Keratinocyte (primary cell): ENCODE results near the gene NALCN.

Experiments used
- EZH2 ChIP-seq: IDR thresholded peaks from one replicate; pipeline ENCODE4 v1.6.1; 2012; ENCODE audit warnings: inconsistent platforms, mild to moderate bottlenecking, low read length, moderate library complexity
- TF ChIP-seq, protein P1 (sequence below), 3 experiments: IDR thresholded peaks in 1 of 3; conservative IDR thresholded peaks in 1 of 3; optimal IDR thresholded peaks in 1 of 3; 2 replicates in 2 of 3; 3 replicates in 1 of 3; pipeline versions ENCODE3 to v1.5.1; 2011; ENCODE audit warnings: low read length in 3 of 3, mild to moderate bottlenecking in 3 of 3, moderate library complexity in 2 of 3, control low read depth in 1 of 3, inconsistent platforms in 1 of 3; ENCODE audit not compliant: insufficient read depth in 2 of 3; ENCODE audit errors: extremely low read depth in 1 of 3

DNA sequence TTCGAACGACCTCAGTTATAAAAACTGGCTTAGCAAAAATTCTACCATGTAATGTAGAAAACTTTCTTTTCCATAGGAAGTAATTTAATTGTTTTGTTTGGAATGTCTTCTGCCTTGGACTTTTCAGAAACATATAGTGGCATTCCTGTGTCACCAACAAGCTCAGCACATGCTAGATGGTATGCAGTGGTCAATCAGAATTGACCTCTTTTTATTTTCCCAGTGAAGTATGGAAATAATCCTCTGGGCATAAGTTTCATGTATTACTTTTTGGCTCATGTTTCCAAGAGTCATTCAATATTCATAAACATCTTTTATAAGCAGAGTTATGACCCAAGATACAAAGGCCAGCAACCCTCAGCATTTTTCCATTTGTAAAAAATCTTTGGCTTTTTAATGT, 33.6 kb downstream of the NALCN start:
- TF ChIP-seq, protein P1, sequence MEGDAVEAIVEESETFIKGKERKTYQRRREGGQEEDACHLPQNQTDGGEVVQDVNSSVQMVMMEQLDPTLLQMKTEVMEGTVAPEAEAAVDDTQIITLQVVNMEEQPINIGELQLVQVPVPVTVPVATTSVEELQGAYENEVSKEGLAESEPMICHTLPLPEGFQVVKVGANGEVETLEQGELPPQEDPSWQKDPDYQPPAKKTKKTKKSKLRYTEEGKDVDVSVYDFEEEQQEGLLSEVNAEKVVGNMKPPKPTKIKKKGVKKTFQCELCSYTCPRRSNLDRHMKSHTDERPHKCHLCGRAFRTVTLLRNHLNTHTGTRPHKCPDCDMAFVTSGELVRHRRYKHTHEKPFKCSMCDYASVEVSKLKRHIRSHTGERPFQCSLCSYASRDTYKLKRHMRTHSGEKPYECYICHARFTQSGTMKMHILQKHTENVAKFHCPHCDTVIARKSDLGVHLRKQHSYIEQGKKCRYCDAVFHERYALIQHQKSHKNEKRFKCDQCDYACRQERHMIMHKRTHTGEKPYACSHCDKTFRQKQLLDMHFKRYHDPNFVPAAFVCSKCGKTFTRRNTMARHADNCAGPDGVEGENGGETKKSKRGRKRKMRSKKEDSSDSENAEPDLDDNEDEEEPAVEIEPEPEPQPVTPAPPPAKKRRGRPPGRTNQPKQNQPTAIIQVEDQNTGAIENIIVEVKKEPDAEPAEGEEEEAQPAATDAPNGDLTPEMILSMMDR (optimal IDR thresholded peaks at IDR 0.05 in 1 of 3, IDR thresholded peaks at IDR 0.05 in 1 of 3, conservative IDR thresholded peaks at IDR 0.05 in 1 of 3; ENCODE audit: extremely low read depth in 1 of 3, insufficient read depth in 2 of 3, low read length in 3 of 3): no peak
- TF ChIP-seq EZH2: no peak
